B cell (primary cell): ENCODE results near the gene MLXIP. TPM values are rescaled to one million over a fixed set of nuclear protein-coding genes. Genes with fewer than 3 reads are reported as not detected.
A peak's percentile ranks its signal among the peaks of the same experiment; 100 is the strongest.
"Not testable (repeated sequence)": the region's sequence is repeated elsewhere in the genome, so short reads cannot be mapped to it uniquely, and the experiment has no call there.

Source experiments
- ATAC-seq: fragments of 200-7000 bp; cut with Tn5 transposase; one replicate; pipeline ENCODE4 v1.10.0; 2021; ENCODE audit warnings: low read depth, mild to moderate bottlenecking, moderate number of reproducible peaks, moderate library complexity
- CTCF ChIA-PET: fragments of 350-600 bp; sonication (Branson Sonifier 250); formaldehyde crosslinking; loops from one replicate; lab custom pipeline; 2021; ENCODE audit warnings: antibody characterized with exemption, inconsistent platforms; lab: Charles Lee
- POLR2A ChIA-PET: fragments of 350-600 bp; sonication (Branson Sonifier 250); formaldehyde crosslinking; loops from one replicate; lab custom pipeline; 2021; ENCODE audit warnings: antibody characterized with exemption; lab: Charles Lee
- DNase-seq: peaks from one replicate; pipeline ENCODE4 v3.0.0; 2013
- H2AFZ ChIP-seq: 2 replicates; pipeline ENCODE4 v1.6.1; 2012; ENCODE audit warnings: mild to moderate bottlenecking, low read depth, low read length; ENCODE audit not compliant: insufficient read depth, poor library complexity, severe bottlenecking
- H3K27ac ChIP-seq, 2 donors: 1 replicate in 1 of 2; 2 replicates in 1 of 2; pipeline ENCODE4 v1.5.1; 2012 to 2013; ENCODE audit warnings: low read length in 2 of 2, mild to moderate bottlenecking in 2 of 2, moderate library complexity in 1 of 2
- H3K27me3 ChIP-seq, 4 experiments: fragments of 200-600 bp in 1 of 4; sonication (generic) in 1 of 4; replicated peaks in 1 of 4; 1 replicate in 2 of 4; 2 replicates in 2 of 4; pipeline versions ENCODE4 v1.6.1 to v1.7.0; 2013 to 2016; ENCODE audit warnings: low read length in 3 of 4, mild to moderate bottlenecking in 2 of 4, mixed read lengths in 1 of 4, moderate library complexity in 1 of 4; ENCODE audit not compliant: insufficient read depth in 4 of 4, control insufficient read depth in 3 of 4; ENCODE audit errors: control extremely low read depth in 1 of 4
- H3K36me3 ChIP-seq, 2 experiments: replicated peaks in 1 of 2; 1 replicate in 1 of 2; 2 replicates in 1 of 2; pipeline versions ENCODE4 v1.6.1 to v1.7.1; 2013; ENCODE audit warnings: low read length in 1 of 2; ENCODE audit not compliant: insufficient read depth in 2 of 2, control insufficient read depth in 1 of 2; ENCODE audit errors: control extremely low read depth in 1 of 2, extremely low read depth in 1 of 2
- H3K4me1 ChIP-seq, 2 donors: fragments of 200-600 bp in 1 of 2; sonication (generic) in 1 of 2; 1 replicate in 1 of 2; 2 replicates in 1 of 2; pipeline versions ENCODE4 v1.5.1 to v1.6.1; 2013 to 2017; ENCODE audit warnings: low read length in 2 of 2; ENCODE audit not compliant: control insufficient read depth in 2 of 2, insufficient read depth in 2 of 2
- H3K4me2 ChIP-seq: replicated peaks from 2 replicates; pipeline ENCODE3; 2012; ENCODE audit warnings: mild to moderate bottlenecking, low read depth, low read length; ENCODE audit not compliant: poor library complexity, severe bottlenecking
- H3K4me3 ChIP-seq, 5 experiments: fragments of 200-600 bp in 1 of 5; sonication (generic) in 1 of 5; 1 replicate in 3 of 5; 2 replicates in 2 of 5; pipeline versions ENCODE4 v1.5.1 to v1.7.0; 2011 to 2016; ENCODE audit warnings: low read length in 4 of 5, mild to moderate bottlenecking in 4 of 5, low read depth in 2 of 5, control low read depth in 1 of 5, moderate library complexity in 1 of 5; ENCODE audit not compliant: insufficient read depth in 1 of 5; ENCODE audit errors: control extremely low read depth in 1 of 5, extremely low read depth in 1 of 5
- H3K79me2 ChIP-seq: fragments of 200-600 bp; sonication (generic); one replicate; pipeline ENCODE4 v1.6.0; 2016; ENCODE audit warnings: low read length; ENCODE audit not compliant: control insufficient read depth, insufficient read depth
- H3K9ac ChIP-seq: fragments of 200-600 bp; sonication (generic); 2 replicates; pipeline ENCODE4 v1.6.1; 2017; ENCODE audit warnings: mild to moderate bottlenecking, low read length, moderate library complexity
- H3K9me3 ChIP-seq, 3 donors: one replicate each; pipeline versions ENCODE4 v1.6.1 to v1.7.1; 2013; ENCODE audit warnings: low read length in 2 of 3; ENCODE audit not compliant: control insufficient read depth in 2 of 3, insufficient read depth in 1 of 3; ENCODE audit errors: control extremely low read depth in 1 of 3
- H4K20me1 ChIP-seq: 2 replicates; pipeline ENCODE4 v1.6.0; 2012; ENCODE audit warnings: mild to moderate bottlenecking, low read length; ENCODE audit not compliant: insufficient read depth, control insufficient read depth, poor library complexity, severe bottlenecking
- H3K27ac Mint-ChIP-seq: one replicate; pipeline ENCODE4 v1.8.0; 2021; ENCODE audit warnings: mixed read lengths
- H3K27me3 Mint-ChIP-seq: one replicate; pipeline ENCODE4 v1.8.0; 2021; ENCODE audit warnings: mixed read lengths
- H3K4me1 Mint-ChIP-seq: one replicate; pipeline ENCODE4 v1.8.0; 2021; ENCODE audit warnings: mixed read lengths
- H3K4me3 Mint-ChIP-seq: one replicate; pipeline ENCODE4 v1.8.0; 2021; ENCODE audit warnings: mixed read lengths
- H3K9me3 Mint-ChIP-seq: one replicate; pipeline ENCODE4 v1.8.0; 2022; ENCODE audit warnings: mixed read lengths; ENCODE audit not compliant: insufficient read depth
- CTCF ChIP-seq: fragments of 200-600 bp; IDR thresholded peaks from one replicate; pipeline ENCODE4 v1.8.0; 2022; ENCODE audit warnings: antibody characterized with exemption, mild to moderate bottlenecking
- EZH2 ChIP-seq: IDR thresholded peaks from 2 replicates; pipeline ENCODE4 v1.6.1; 2012; ENCODE audit warnings: borderline replicate concordance, low read depth, mild to moderate bottlenecking, moderate library complexity, low read length; ENCODE audit not compliant: insufficient read depth, poor library complexity, severe bottlenecking
- WGBS: methylation state at CpG from one replicate; pipeline ENCODE4 v1.1.5; 2013; ENCODE audit warnings: missing lambda C conversion rate; ENCODE audit not compliant: insufficient coverage; 5-methylcytosine and 5-hydroxymethylcytosine counted together
- intact Hi-C: fragments of 100-400 bp; cut with micrococcal nuclease; formaldehyde crosslinking; loops from one replicate; pipeline ENCODE4 v1.10.0; 2022
- polyA plus RNA-seq: library from polyadenylated mRNA; depleted of rRNA; stranded (reverse); fragments of >200 nt; gene quantifications from 2 replicates; pipeline ENCODE4 v1.2.3, GENCODE V29; 2012
- total RNA-seq, 2 donors: library from RNA; stranded (reverse); fragments of 120-200 nt in 1 of 2; gene quantifications; 1 replicate in 1 of 2; 2 replicates in 1 of 2; pipeline versions ENCODE4 v1.2.3 to v1.2.4, GENCODE V29; 2013 to 2022

Gene MLXIP
- total and polyA plus RNA-seq, 2 donors (not counting 1 experiment from before 2014, with no cell fraction given) = 28.1 to 91.2 TPM

- H3K4me3 ChIP-seq = no peak overlapping the region
- no peaks in the 10 kb centered on the region for H3K9me3 ChIP-seq
- no peak overlapping the region for H3K9ac ChIP-seq
- intact Hi-C loops = no loop called here
- DNase-seq (no peak), ATAC-seq (no peak)
- no peaks in the 10 kb centered on the region for H3K4me1 ChIP-seq
- no peak overlapping the region for H3K27ac ChIP-seq
- no peaks in the 10 kb centered on the region for H3K4me1 Mint-ChIP-seq
- H3K27me3 ChIP-seq = no peaks in the 10 kb centered on the region
- TF ChIP-seq CTCF (no peak), EZH2 (no peak)
- no peak overlapping the region for H3K4me2 ChIP-seq
- peaks cover 36% of the 10 kb centered on the region for H3K79me2 ChIP-seq
- WGBS = 78% methylated on average over 18 of the region's 21 CpGs
- no peaks in the 10 kb centered on the region for H3K27me3 Mint-ChIP-seq
- H3K9me3 Mint-ChIP-seq = no peaks in the 10 kb centered on the region
- peaks cover 74% of the 10 kb centered on the region for H4K20me1 ChIP-seq
- ChIA-PET POLR2A (no interaction called here), CTCF (no interaction called here)
- H3K4me3 Mint-ChIP-seq = no peak overlapping the region
- H3K27ac Mint-ChIP-seq = peak overlapping the region; percentile 15
- no peak overlapping the region for H2AFZ ChIP-seq
- H3K36me3 ChIP-seq = peaks cover 0 to 71% of the 10 kb centered on the region in 2 experiments
Measured at GRCh38 chr12:122040579-122041386, 37.8 kb upstream of the MLXIP start.

- 100% methylated on average over 2 of the region's 3 CpGs for WGBS
- intact Hi-C loops, H3K4me1 ChIP-seq, H3K4me2 ChIP-seq, H3K9me3 Mint-ChIP-seq, H3K9me3 ChIP-seq, H3K27ac Mint-ChIP-seq, H2AFZ ChIP-seq, H3K4me3 Mint-ChIP-seq, ATAC-seq, H3K27me3 Mint-ChIP-seq, H3K4me1 Mint-ChIP-seq, H3K4me3 ChIP-seq, POLR2A ChIA-PET, H3K9ac ChIP-seq, DNase-seq, H3K27ac ChIP-seq, H3K27me3 ChIP-seq: not testable (repeated sequence)
- H3K36me3 ChIP-seq = peaks cover 0 to 71% of the 10 kb centered on the region in 2 experiments
- CTCF ChIA-PET = interaction anchor here (1.0 kb wide), 1 partner anchor 13 kb away, joined by 3 read pairs; no protein-coding TSS in a partner anchor
- H3K79me2 ChIP-seq = peaks cover 30% of the 10 kb centered on the region
- peaks cover 74% of the 10 kb centered on the region for H4K20me1 ChIP-seq
Measured at GRCh38 chr12:122041458-122041857, 37.1 kb upstream of the MLXIP start.
